HCT116 (cell line): Measurements from ENCODE around the gene NEK7. TPM values are rescaled to one million over a fixed set of nuclear protein-coding genes. Genes with fewer than 3 reads are reported as not detected.

Experiments used
- ATAC-seq: fragments of 200-7000 bp; cut with Tn5 transposase; 2 replicates; pipeline ENCODE4 v1.9.1; 2020; ENCODE audit warnings: mild to moderate bottlenecking, moderate library complexity
- BruUV-seq: library from RNA; stranded (reverse); fragments of 400-500 nt; replicated peaks from 2 replicates; lab custom pipeline; 2021; lab: Mats Ljungman, UMichigan
- CTCF ChIA-PET: fragments of 300-600 bp; sonication (Branson Sonifier 250); formaldehyde crosslinking; loops from one replicate; lab custom pipeline; 2021; ENCODE audit warnings: antibody characterized with exemption; lab: Charles Lee
- POLR2A ChIA-PET: fragments of 300-600, 350-600 bp; sonication (Branson Sonifier 250); formaldehyde crosslinking; loops from one replicate; lab custom pipeline; 2021; ENCODE audit warnings: antibody characterized with exemption; lab: Charles Lee
- RAD21 ChIA-PET, 2 experiments: fragments of 300-600 bp; sonication (Branson Sonifier 250); formaldehyde crosslinking; loops; one replicate each; lab custom pipeline; 2023; ENCODE audit warnings: low total read pairs in 2 of 2; ENCODE audit not compliant: uncharacterized antibody in 2 of 2, unreplicated experiment in 2 of 2, low non-redundant PET in 1 of 2; lab: Charles Lee
- DNase-seq: peaks from one replicate; pipeline ENCODE4 v3.0.0-alpha.2; 2010; ENCODE audit warnings: low read depth, low spot score
- H2AFZ ChIP-seq: fragments of 200-600 bp; shearing (Covaris generic), sonication (generic); 2 replicates; pipeline ENCODE4 v1.6.1; 2017; ENCODE audit warnings: low read depth, mixed run types, mixed read lengths, antibody characterized with exemption, low read length; ENCODE audit not compliant: poor library complexity, severe bottlenecking
- H3K27ac ChIP-seq: 2 replicates; pipeline ENCODE4 v1.5.1; 2012; ENCODE audit warnings: low read depth, low read length
- H3K27me3 ChIP-seq: fragments of 200-600 bp; sonication (generic); 2 replicates; pipeline ENCODE4 v1.6.1; 2016; ENCODE audit warnings: mixed run types, low read length, mixed read lengths; ENCODE audit not compliant: insufficient read depth
- H3K36me3 ChIP-seq, 2 experiments: fragments of 200-500 bp in 1 of 2; fragments of 200-600 bp in 1 of 2; sonication (Bioruptor generic) in 1 of 2; sonication (generic) in 1 of 2; 2 replicates each; pipeline versions ENCODE4 v1.5.1 to v1.6.1; 2014 to 2016; ENCODE audit warnings: low read length in 2 of 2, inconsistent platforms in 1 of 2, mixed read lengths in 1 of 2, mixed run types in 1 of 2; ENCODE audit not compliant: insufficient read depth in 2 of 2, control insufficient read depth in 1 of 2
- H3K4me1 ChIP-seq, 2 experiments: fragments of 200-600 bp in 1 of 2; sonication (generic) in 1 of 2; 2 replicates each; pipeline versions ENCODE4 v1.5.1 to v1.6.1; 2012 to 2017; ENCODE audit warnings: low read length in 2 of 2, inconsistent platforms in 1 of 2, mild to moderate bottlenecking in 1 of 2, mixed read lengths in 1 of 2, mixed run types in 1 of 2, moderate library complexity in 1 of 2; ENCODE audit not compliant: insufficient read depth in 2 of 2, control insufficient read depth in 1 of 2
- H3K4me2 ChIP-seq: fragments of 200-600 bp; sonication (generic); 2 replicates; pipeline ENCODE4 v1.6.1; 2017; ENCODE audit warnings: mixed run types, low read length, mixed read lengths
- H3K4me3 ChIP-seq, 2 experiments: fragments of 200-600 bp in 1 of 2; sonication (generic) in 1 of 2; replicated peaks in 1 of 2; 2 replicates each; pipeline ENCODE4 v1.5.1; 2011 to 2016; ENCODE audit warnings: low read length in 2 of 2, control low read depth in 1 of 2, low read depth in 1 of 2, mild to moderate bottlenecking in 1 of 2, mixed read lengths in 1 of 2, mixed run types in 1 of 2
- H3K79me2 ChIP-seq: fragments of 200-600 bp; sonication (generic); 2 replicates; pipeline ENCODE4 v1.6.1; 2017; ENCODE audit warnings: mild to moderate bottlenecking, mixed run types, low read length, moderate library complexity, mixed read lengths; ENCODE audit not compliant: insufficient read depth
- H3K9ac ChIP-seq: fragments of 200-600 bp; sonication (generic); 2 replicates; pipeline ENCODE4 v1.6.1; 2016; ENCODE audit warnings: low read length, mixed read lengths
- H3K9me2 ChIP-seq: fragments of 200-600 bp; sonication (generic), shearing (Covaris generic); 2 replicates; pipeline ENCODE4 v1.6.1; 2017; ENCODE audit warnings: mixed run types, mild to moderate bottlenecking, moderate library complexity; ENCODE audit not compliant: insufficient read depth
- H3K9me3 ChIP-seq, 2 experiments: fragments of 200-500 bp in 1 of 2; fragments of 200-600 bp in 1 of 2; sonication (Bioruptor generic) in 1 of 2; sonication (generic) in 1 of 2; 2 replicates each; pipeline ENCODE4 v1.6.1; 2014 to 2017; ENCODE audit warnings: low read length in 2 of 2, mixed read lengths in 2 of 2, inconsistent platforms in 1 of 2, low read depth in 1 of 2, mild to moderate bottlenecking in 1 of 2, mixed run types in 1 of 2, moderate library complexity in 1 of 2; ENCODE audit not compliant: control insufficient read depth in 1 of 2, insufficient read depth in 1 of 2
- H4K20me1 ChIP-seq: fragments of 200-600 bp; sonication (generic), shearing (Covaris generic); 2 replicates; pipeline ENCODE4 v1.6.1; 2017; ENCODE audit warnings: mixed run types, mild to moderate bottlenecking, moderate library complexity; ENCODE audit not compliant: insufficient read depth
- ATF3 ChIP-seq: IDR thresholded peaks from 2 replicates; pipeline ENCODE4 v1.6.1; 2012
- CBX3 ChIP-seq: IDR thresholded peaks from 2 replicates; pipeline ENCODE4 v1.6.1; 2012; ENCODE audit warnings: low read depth
- CEBPB ChIP-seq: IDR thresholded peaks from 2 replicates; pipeline ENCODE4 v1.6.1; 2012; ENCODE audit warnings: low read depth
- EGR1 ChIP-seq: IDR thresholded peaks from 2 replicates; pipeline ENCODE4 v1.6.1; 2012; ENCODE audit warnings: low read depth
- ELF1 ChIP-seq: IDR thresholded peaks from 2 replicates; pipeline ENCODE4 v1.6.1; 2012; ENCODE audit warnings: low read depth, borderline replicate concordance
- JUND ChIP-seq: IDR thresholded peaks from 2 replicates; pipeline ENCODE4 v1.6.1; 2012
- POLR2A ChIP-seq: IDR thresholded peaks from 2 replicates; pipeline ENCODE4 v1.7.0; 2011; ENCODE audit warnings: borderline replicate concordance; ENCODE audit not compliant: insufficient read depth, insufficient read length; ENCODE audit errors: extremely low read depth
- SIN3A ChIP-seq: IDR thresholded peaks from 2 replicates; pipeline ENCODE4 v1.6.1; 2012; ENCODE audit warnings: low read depth
- SP1 ChIP-seq: IDR thresholded peaks from 2 replicates; pipeline ENCODE4 v1.6.1; 2012; ENCODE audit warnings: low read depth
- SRF ChIP-seq: IDR thresholded peaks from 2 replicates; pipeline ENCODE4 v1.6.1; 2012; ENCODE audit warnings: low read depth
- YY1 ChIP-seq: IDR thresholded peaks from 2 replicates; pipeline ENCODE4 v1.6.1; 2011; ENCODE audit warnings: low read length, low read depth, moderate library complexity, mild to moderate bottlenecking; ENCODE audit not compliant: insufficient replicate concordance; ENCODE audit errors: extremely low read depth
- ZNF274 ChIP-seq: fragments of 200-500 bp; sonication (Bioruptor generic); IDR thresholded peaks from 2 replicates; pipeline ENCODE4 v1.6.1; 2014; ENCODE audit warnings: mild to moderate bottlenecking, low read depth, low read length, inconsistent platforms
- intact Hi-C: fragments of 100-400 bp; cut with micrococcal nuclease; formaldehyde crosslinking; loops from 2 replicates; pipeline ENCODE4 v1.10.0; 2022
- total RNA-seq: library from RNA; stranded (reverse); gene quantifications from one replicate; pipeline ENCODE4 v1.2.1, GENCODE V29; 2021; ENCODE audit not compliant: unreplicated experiment
- TF ChIP-seq, protein P1 (sequence below), 3 experiments: fragments of 200-600 bp in 1 of 3; sonication (generic) in 1 of 3; IDR thresholded peaks in 2 of 3; conservative IDR thresholded peaks in 1 of 3; 2 replicates each; pipeline ENCODE4 v1.5.1; 2012 to 2017; ENCODE audit warnings: low read depth in 2 of 3, low read length in 2 of 3, antibody characterized with exemption in 1 of 3, borderline replicate concordance in 1 of 3, control low read depth in 1 of 3, mild to moderate bottlenecking in 1 of 3, mixed read lengths in 1 of 3, mixed run types in 1 of 3, moderate library complexity in 1 of 3; ENCODE audit not compliant: insufficient read depth in 1 of 3
- TF ChIP-seq, protein P2 (sequence below): IDR thresholded peaks from 2 replicates; pipeline ENCODE4 v1.6.1; 2011; ENCODE audit warnings: mild to moderate bottlenecking, low read length, moderate library complexity; ENCODE audit not compliant: insufficient replicate concordance; ENCODE audit errors: extremely low read depth

Gene NEK7
- total RNA-seq, 1 experiment from 2014 or later: 33.0 TPM

DNA sequence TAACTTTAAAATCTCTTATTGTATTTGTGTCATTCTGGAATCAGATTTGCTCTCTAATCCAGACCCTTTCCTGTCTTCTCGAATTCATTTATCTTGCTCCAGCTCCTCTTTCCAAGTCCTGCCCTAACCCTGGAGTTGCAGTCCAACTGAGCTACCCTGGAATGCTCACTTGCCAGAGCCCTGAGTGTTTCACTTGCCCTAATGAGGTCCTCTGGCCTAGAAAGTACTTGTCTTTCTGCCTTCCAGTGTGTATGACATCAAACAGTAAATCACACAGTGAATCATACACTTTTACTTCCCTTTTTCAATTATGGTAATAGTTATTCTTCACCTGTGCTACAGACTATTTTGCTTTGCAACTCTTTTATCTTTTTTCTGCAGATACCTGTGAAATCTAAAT lies 96.9 kb downstream of the NEK7 start:
- H3K4me2 ChIP-seq: no peak overlapping the region
- ChIA-PET RAD21 (no interaction called here), CTCF (no interaction called here), POLR2A (no interaction called here)
- ATAC-seq (no peak), DNase-seq (no peak)
- H3K9me2 ChIP-seq: no peaks in the 10 kb centered on the region
- intact Hi-C loops: no loop called here
- BruUV-seq: no TSS peak
- H3K4me3 ChIP-seq: no peak overlapping the region
- no peak overlapping the region for H3K27ac ChIP-seq
- TF ChIP-seq, protein P1, sequence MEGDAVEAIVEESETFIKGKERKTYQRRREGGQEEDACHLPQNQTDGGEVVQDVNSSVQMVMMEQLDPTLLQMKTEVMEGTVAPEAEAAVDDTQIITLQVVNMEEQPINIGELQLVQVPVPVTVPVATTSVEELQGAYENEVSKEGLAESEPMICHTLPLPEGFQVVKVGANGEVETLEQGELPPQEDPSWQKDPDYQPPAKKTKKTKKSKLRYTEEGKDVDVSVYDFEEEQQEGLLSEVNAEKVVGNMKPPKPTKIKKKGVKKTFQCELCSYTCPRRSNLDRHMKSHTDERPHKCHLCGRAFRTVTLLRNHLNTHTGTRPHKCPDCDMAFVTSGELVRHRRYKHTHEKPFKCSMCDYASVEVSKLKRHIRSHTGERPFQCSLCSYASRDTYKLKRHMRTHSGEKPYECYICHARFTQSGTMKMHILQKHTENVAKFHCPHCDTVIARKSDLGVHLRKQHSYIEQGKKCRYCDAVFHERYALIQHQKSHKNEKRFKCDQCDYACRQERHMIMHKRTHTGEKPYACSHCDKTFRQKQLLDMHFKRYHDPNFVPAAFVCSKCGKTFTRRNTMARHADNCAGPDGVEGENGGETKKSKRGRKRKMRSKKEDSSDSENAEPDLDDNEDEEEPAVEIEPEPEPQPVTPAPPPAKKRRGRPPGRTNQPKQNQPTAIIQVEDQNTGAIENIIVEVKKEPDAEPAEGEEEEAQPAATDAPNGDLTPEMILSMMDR (IDR thresholded peaks at IDR 0.05 in 2 of 3, conservative IDR thresholded peaks at IDR 0.05 in 1 of 3; ENCODE audit: borderline replicate concordance in 1 of 3, insufficient read depth in 1 of 3, low read depth in 2 of 3, low read length in 2 of 3): no peak
- no peak for TF ChIP-seq CEBPB
- TF ChIP-seq YY1: no peak
- TF ChIP-seq, protein P2, sequence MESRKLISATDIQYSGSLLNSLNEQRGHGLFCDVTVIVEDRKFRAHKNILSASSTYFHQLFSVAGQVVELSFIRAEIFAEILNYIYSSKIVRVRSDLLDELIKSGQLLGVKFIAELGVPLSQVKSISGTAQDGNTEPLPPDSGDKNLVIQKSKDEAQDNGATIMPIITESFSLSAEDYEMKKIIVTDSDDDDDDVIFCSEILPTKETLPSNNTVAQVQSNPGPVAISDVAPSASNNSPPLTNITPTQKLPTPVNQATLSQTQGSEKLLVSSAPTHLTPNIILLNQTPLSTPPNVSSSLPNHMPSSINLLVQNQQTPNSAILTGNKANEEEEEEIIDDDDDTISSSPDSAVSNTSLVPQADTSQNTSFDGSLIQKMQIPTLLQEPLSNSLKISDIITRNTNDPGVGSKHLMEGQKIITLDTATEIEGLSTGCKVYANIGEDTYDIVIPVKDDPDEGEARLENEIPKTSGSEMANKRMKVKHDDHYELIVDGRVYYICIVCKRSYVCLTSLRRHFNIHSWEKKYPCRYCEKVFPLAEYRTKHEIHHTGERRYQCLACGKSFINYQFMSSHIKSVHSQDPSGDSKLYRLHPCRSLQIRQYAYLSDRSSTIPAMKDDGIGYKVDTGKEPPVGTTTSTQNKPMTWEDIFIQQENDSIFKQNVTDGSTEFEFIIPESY: no peak
- no peak for TF ChIP-seq ATF3
- TF ChIP-seq ELF1: no peak
- no peak for TF ChIP-seq SP1
- no peak for TF ChIP-seq EGR1
- no peak for TF ChIP-seq ZNF274
- TF ChIP-seq JUND: no peak
- no peak for TF ChIP-seq SIN3A
- no peak for TF ChIP-seq CBX3
- no peak for TF ChIP-seq POLR2A
- no peak for TF ChIP-seq SRF
- TF ChIP-seq, all 23 proteins: peak for 0
- H3K9ac ChIP-seq: no peak overlapping the region
- H3K27me3 ChIP-seq: no peaks in the 10 kb centered on the region
- no peak overlapping the region for H2AFZ ChIP-seq
- no peaks in the 10 kb centered on the region for H4K20me1 ChIP-seq
- no peaks in the 10 kb centered on the region for H3K79me2 ChIP-seq
- H3K9me3 ChIP-seq: no peaks in the 10 kb centered on the region
- H3K4me1 ChIP-seq: no peaks in the 10 kb centered on the region
- H3K36me3 ChIP-seq: no peaks in the 10 kb centered on the region
